Brain microvascular endothelial cell (primary cell): ENCODE measurements around the gene C20orf144.

Source experiments
- DNase-seq: peaks from one replicate; pipeline ENCODE4 v3.0.0-alpha.2; 2020
- H3K27ac ChIP-seq: fragments of 250-450 bp; sonication (Bioruptor Pico); 2 replicates; pipeline ENCODE4 v1.5.1; 2020; ENCODE audit warnings: mild to moderate bottlenecking, moderate library complexity
- H3K27me3 ChIP-seq: fragments of 250-450 bp; sonication (Bioruptor Pico); replicated peaks from 2 replicates; pipeline ENCODE4 v1.5.1; 2020; ENCODE audit warnings: mild to moderate bottlenecking
- H3K36me3 ChIP-seq: fragments of 250-450 bp; sonication (Bioruptor Pico); replicated peaks from 2 replicates; pipeline ENCODE4 v1.5.1; 2020; ENCODE audit warnings: mild to moderate bottlenecking
- H3K4me3 ChIP-seq: 2 replicates; pipeline ENCODE4 v1.5.1; 2011; ENCODE audit warnings: low read depth, mild to moderate bottlenecking, control low read depth, low read length, moderate library complexity
- CTCF ChIP-seq: IDR thresholded peaks from 2 replicates; pipeline ENCODE4 v1.5.1; 2011; ENCODE audit warnings: low read depth, mild to moderate bottlenecking, moderate library complexity, low read length, control low read depth, inconsistent platforms; ENCODE audit errors: missing control alignments
- in situ Hi-C: cut with HindIII; loops from 2 replicates; pipeline ENCODE4 v1.10.0; 2017; ENCODE audit warnings: low sequenced_read_pairs, low pct_ligation_motif_present

The C20orf144 gene

GRCh38 chr20:33664085-33664761 lies 2.1 kb downstream of the C20orf144 start:
- no peaks in the 10 kb centered on the region for H3K36me3 ChIP-seq
- no peak for DNase-seq
- peak overlapping the region; percentile 73 for H3K4me3 ChIP-seq
- no peaks in the 10 kb centered on the region for H3K27me3 ChIP-seq
- TF ChIP-seq CTCF = no peak
- peak overlapping the region; percentile 25 for H3K27ac ChIP-seq
- in situ Hi-C loops = no loop called here

GRCh38 chr20:33664762-33665144 lies 2.6 kb downstream of the C20orf144 start:
- H3K36me3 ChIP-seq = no peaks in the 10 kb centered on the region
- in situ Hi-C loops = no loop called here
- no peak for DNase-seq
- H3K27ac ChIP-seq = no peak overlapping the region
- H3K27me3 ChIP-seq = no peaks in the 10 kb centered on the region
- TF ChIP-seq CTCF = no peak
- no peak overlapping the region for H3K4me3 ChIP-seq

GRCh38 chr20:33666293-33667244 lies 4.4 kb downstream of the C20orf144 start, which contains the start of gene ACTL10:
TSS of gene ACTL10 (plus strand) at chr20:33666943. CDS start at chr20:33667498, 555 bp downstream.
- TF ChIP-seq CTCF = peak; percentile 62
- Histone ChIP-seq H3K27ac (peak within 1 kb of the TSS; percentile 15), H3K4me3 (peak within 1 kb of the TSS; percentile 57), H3K36me3 (no peaks in the 10 kb centered on the region), H3K27me3 (no peaks in the 10 kb centered on the region)
- DNase-seq = peak; percentile 98
- in situ Hi-C loops = no loop called here

GRCh38 chr20:33667245-33667675 lies 5.1 kb downstream of the C20orf144 start:
- Histone ChIP-seq H3K27ac (peak overlapping the region; percentile 9), H3K27me3 (no peaks in the 10 kb centered on the region), H3K36me3 (no peaks in the 10 kb centered on the region), H3K4me3 (peak overlapping the region; percentile 57)
- in situ Hi-C loops = no loop called here
- DNase-seq = no peak
- TF ChIP-seq CTCF = no peak

- in situ Hi-C loops = no loop called here
- peak; percentile 54 for DNase-seq
- no peaks in the 10 kb centered on the region for H3K36me3 ChIP-seq
- TF ChIP-seq CTCF = peak; percentile 82
- peak overlapping the region; percentile 57 for H3K4me3 ChIP-seq
- no peak overlapping the region for H3K27ac ChIP-seq
- no peaks in the 10 kb centered on the region for H3K27me3 ChIP-seq
Observed at GRCh38 chr20:33667676-33668465, 5.7 kb downstream of the C20orf144 start.
